ENCODE data around the gene CHDH. TPM values are rescaled to one million over a fixed set of nuclear protein-coding genes. Genes with fewer than 3 reads are reported as not detected.

Gene CHDH
- total RNA-seq, 3 donors from 2014 or later: 16.5 to 24.1 (median 22.1) TPM

- no peaks in the 10 kb centered on the region for H3K4me1 ChIP-seq (ENCODE audit: low read depth)
- TF ChIP-seq CTCF (IDR thresholded peaks at IDR 0.05): no peak
- DNase-seq (no peak), ATAC-seq (no peak)
- H3K4me3 ChIP-seq: no peak overlapping the region
- no peaks in the 10 kb centered on the region for H3K9me3 ChIP-seq
- intact Hi-C loops (cut with DNase I, micrococcal nuclease): no loop called here
- no peaks in the 10 kb centered on the region for H3K36me3 ChIP-seq (ENCODE audit: low read depth)
Measured at GRCh38 chr3:53859178-53859577, 13.0 kb upstream of the CHDH start.

GRCh38 chr3:53858096-53858741 lies 12.0 kb upstream of the CHDH start:
- no peak for TF ChIP-seq CTCF (IDR thresholded peaks at IDR 0.05)
- intact Hi-C loops (cut with DNase I, micrococcal nuclease): no loop called here
- Histone ChIP-seq H3K9me3 (no peaks in the 10 kb centered on the region), H3K36me3 (ENCODE audit: low read depth) (no peaks in the 10 kb centered on the region), H3K4me3 (no peak overlapping the region), H3K4me1 (ENCODE audit: low read depth) (no peaks in the 10 kb centered on the region)
- no peak for DNase-seq
- no peak for ATAC-seq

GRCh38 chr3:53856964-53857363 lies 10.7 kb upstream of the CHDH start:
- no peaks in the 10 kb centered on the region for H3K36me3 ChIP-seq (ENCODE audit: low read depth)
- ATAC-seq (no peak), DNase-seq (no peak)
- H3K4me3 ChIP-seq: no peak overlapping the region
- intact Hi-C loops (cut with DNase I, micrococcal nuclease): no loop called here
- TF ChIP-seq CTCF (IDR thresholded peaks at IDR 0.05): no peak
- H3K9me3 ChIP-seq: no peaks in the 10 kb centered on the region
- no peaks in the 10 kb centered on the region for H3K4me1 ChIP-seq (ENCODE audit: low read depth)

- H3K4me1 ChIP-seq (ENCODE audit: low read depth): peaks cover 4% of the 10 kb centered on the region
- DNase-seq (peak in 1 of 3 donors; percentile 49), ATAC-seq (no peak)
- intact Hi-C loops (cut with DNase I, micrococcal nuclease): no loop called here
- no peak overlapping the region for H3K4me3 ChIP-seq
- no peak for TF ChIP-seq CTCF (IDR thresholded peaks at IDR 0.05)
- no peaks in the 10 kb centered on the region for H3K36me3 ChIP-seq (ENCODE audit: low read depth)
- no peaks in the 10 kb centered on the region for H3K9me3 ChIP-seq
Measured at GRCh38 chr3:53850895-53851294, 4.7 kb upstream of the CHDH start.

GRCh38 chr3:53849916-53850315 lies 3.7 kb upstream of the CHDH start:
- no peaks in the 10 kb centered on the region for H3K9me3 ChIP-seq
- H3K36me3 ChIP-seq (ENCODE audit: low read depth): no peaks in the 10 kb centered on the region
- H3K4me3 ChIP-seq: no peak overlapping the region
- DNase-seq (no peak), ATAC-seq (no peak)
- peaks cover 7% of the 10 kb centered on the region for H3K4me1 ChIP-seq (ENCODE audit: low read depth)
- intact Hi-C loops (cut with DNase I, micrococcal nuclease): no loop called here
- no peak for TF ChIP-seq CTCF (IDR thresholded peaks at IDR 0.05)

- TF ChIP-seq CTCF (IDR thresholded peaks at IDR 0.05): no peak
- DNase-seq: no peak
- Histone ChIP-seq H3K4me1 (ENCODE audit: low read depth) (peaks cover 27% of the 10 kb centered on the region), H3K4me3 (no peak overlapping the region), H3K9me3 (no peaks in the 10 kb centered on the region), H3K36me3 (ENCODE audit: low read depth) (no peaks in the 10 kb centered on the region)
- intact Hi-C loops (cut with DNase I, micrococcal nuclease): no loop called here
- ATAC-seq: no peak
Measured at GRCh38 chr3:53846851-53847155, 584 bp upstream of the CHDH start.

All from mucosa of descending colon (tissue), 3 donors.